KMS-11 (cell line): ENCODE data around the gene PALLD.

Experiments
- H2AFZ ChIP-seq: fragments of 200-600 bp; sonication (generic); 2 replicates; pipeline ENCODE4 v1.6.1; 2016; ENCODE audit warnings: antibody characterized with exemption, mixed run types, low read depth
- H3K27ac ChIP-seq: fragments of 200-600 bp; sonication (generic); 2 replicates; pipeline ENCODE4 v1.6.1; 2016; ENCODE audit warnings: mild to moderate bottlenecking, mixed run types
- H3K27me3 ChIP-seq: fragments of 200-600 bp; sonication (generic); 2 replicates; pipeline ENCODE4 v1.6.1; 2017; ENCODE audit warnings: mild to moderate bottlenecking, low read depth, mixed run types, moderate library complexity; ENCODE audit not compliant: insufficient read depth
- H3K36me3 ChIP-seq: fragments of 200-600 bp; sonication (generic); 2 replicates; pipeline ENCODE4 v1.6.1; 2017; ENCODE audit warnings: mild to moderate bottlenecking, mixed run types; ENCODE audit not compliant: insufficient read depth
- H3K4me1 ChIP-seq: fragments of 200-600 bp; sonication (generic); 2 replicates; pipeline ENCODE4 v1.6.1; 2016; ENCODE audit warnings: mild to moderate bottlenecking, low read depth, mixed run types; ENCODE audit not compliant: poor library complexity, severe bottlenecking
- H3K4me2 ChIP-seq: fragments of 200-600 bp; sonication (generic); 2 replicates; pipeline ENCODE4 v1.7.0; 2016; ENCODE audit warnings: mild to moderate bottlenecking, mixed run types
- H3K4me3 ChIP-seq: fragments of 200-600 bp; sonication (generic); IDR thresholded peaks from 2 replicates; pipeline ENCODE4 v1.6.1; 2017; ENCODE audit warnings: low read depth, low read length, mixed read lengths; ENCODE audit not compliant: insufficient read depth
- H3K79me2 ChIP-seq: fragments of 200-600 bp; sonication (generic); 2 replicates; pipeline ENCODE4 v1.6.1; 2016; ENCODE audit warnings: low read depth, mixed run types; ENCODE audit not compliant: insufficient read depth
- H3K9ac ChIP-seq: fragments of 200-600 bp; sonication (generic); 2 replicates; pipeline ENCODE4 v1.6.1; 2016; ENCODE audit warnings: mild to moderate bottlenecking, mixed run types
- H4K20me1 ChIP-seq: fragments of 200-600 bp; sonication (generic); 2 replicates; pipeline ENCODE4 v1.6.1; 2016; ENCODE audit warnings: mild to moderate bottlenecking, mixed run types; ENCODE audit not compliant: insufficient read depth
- TF ChIP-seq, protein P1 (sequence below): fragments of 200-600 bp; sonication (generic); conservative IDR thresholded peaks from 2 replicates; pipeline ENCODE4 v1.6.1; 2017; ENCODE audit warnings: low read depth, mild to moderate bottlenecking, antibody characterized with exemption, low read length, moderate library complexity, mixed read lengths

The PALLD gene

DNA sequence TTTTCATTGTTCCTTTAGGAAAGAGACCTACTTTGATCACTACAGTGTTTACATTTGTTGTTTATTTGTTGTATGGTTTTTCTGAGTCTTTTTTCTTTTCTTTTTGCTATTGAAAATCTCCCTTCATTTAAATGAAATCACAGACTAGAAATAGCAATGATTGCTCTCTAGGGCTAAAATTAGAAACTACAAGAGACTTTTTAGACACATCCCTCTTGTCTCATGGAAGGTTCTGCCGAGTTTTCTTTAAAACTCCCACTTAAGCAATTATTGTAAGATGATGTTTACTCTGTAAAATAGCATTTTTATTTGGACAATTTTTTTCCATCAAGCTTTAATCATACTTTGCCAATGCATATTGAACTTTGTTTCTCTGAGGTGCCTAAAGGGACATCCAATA, 136.6 kb downstream of the PALLD start:
- Histone ChIP-seq H3K27ac (peak overlapping the region; percentile 46; the same call in 1 of the 2 replicates), H3K27me3 (no peaks in the 10 kb centered on the region), H3K4me1 (peaks cover 81% of the 10 kb centered on the region), H3K9ac (no peak overlapping the region), H4K20me1 (no peaks in the 10 kb centered on the region), H3K36me3 (no peaks in the 10 kb centered on the region), H3K79me2 (no peaks in the 10 kb centered on the region), H3K4me2 (peak overlapping the region; percentile 67), H3K4me3 (no peak overlapping the region), H2AFZ (no peak overlapping the region)
- TF ChIP-seq, protein P1, sequence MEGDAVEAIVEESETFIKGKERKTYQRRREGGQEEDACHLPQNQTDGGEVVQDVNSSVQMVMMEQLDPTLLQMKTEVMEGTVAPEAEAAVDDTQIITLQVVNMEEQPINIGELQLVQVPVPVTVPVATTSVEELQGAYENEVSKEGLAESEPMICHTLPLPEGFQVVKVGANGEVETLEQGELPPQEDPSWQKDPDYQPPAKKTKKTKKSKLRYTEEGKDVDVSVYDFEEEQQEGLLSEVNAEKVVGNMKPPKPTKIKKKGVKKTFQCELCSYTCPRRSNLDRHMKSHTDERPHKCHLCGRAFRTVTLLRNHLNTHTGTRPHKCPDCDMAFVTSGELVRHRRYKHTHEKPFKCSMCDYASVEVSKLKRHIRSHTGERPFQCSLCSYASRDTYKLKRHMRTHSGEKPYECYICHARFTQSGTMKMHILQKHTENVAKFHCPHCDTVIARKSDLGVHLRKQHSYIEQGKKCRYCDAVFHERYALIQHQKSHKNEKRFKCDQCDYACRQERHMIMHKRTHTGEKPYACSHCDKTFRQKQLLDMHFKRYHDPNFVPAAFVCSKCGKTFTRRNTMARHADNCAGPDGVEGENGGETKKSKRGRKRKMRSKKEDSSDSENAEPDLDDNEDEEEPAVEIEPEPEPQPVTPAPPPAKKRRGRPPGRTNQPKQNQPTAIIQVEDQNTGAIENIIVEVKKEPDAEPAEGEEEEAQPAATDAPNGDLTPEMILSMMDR: no peak

DNA sequence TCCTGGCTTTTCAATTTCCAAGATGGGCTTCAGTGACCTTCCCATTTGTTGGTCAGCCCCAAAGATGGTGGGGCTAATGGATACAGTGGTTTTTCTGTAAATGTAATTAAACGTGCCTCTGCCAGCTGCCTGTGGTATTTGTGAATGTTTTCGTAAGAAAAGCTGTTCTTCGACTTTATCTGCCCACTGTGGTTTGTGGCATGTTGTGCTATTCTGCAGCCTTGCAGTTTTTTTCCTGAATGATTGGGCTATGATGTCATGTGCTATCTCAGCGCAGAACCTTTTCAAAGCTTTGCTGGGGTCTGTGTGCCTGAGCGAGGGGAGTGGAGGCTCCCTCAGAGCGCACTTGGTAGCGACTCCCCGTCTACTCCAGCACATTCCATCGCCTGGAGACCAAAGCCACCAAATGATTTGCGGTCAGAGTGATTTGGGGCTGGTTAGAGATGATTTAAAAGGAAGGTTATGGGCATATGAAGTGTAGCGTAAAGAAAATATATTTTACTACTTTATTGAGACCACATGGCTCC, 137.5 kb downstream of the PALLD start:
- peak overlapping the region; percentile 35; the same call in 1 of the 2 replicates for H3K9ac ChIP-seq
- no peaks in the 10 kb centered on the region for H3K79me2 ChIP-seq
- H2AFZ ChIP-seq: no peak overlapping the region
- peak overlapping the region; percentile 67 for H3K4me2 ChIP-seq
- TF ChIP-seq, protein P1: no peak
- no peaks in the 10 kb centered on the region for H3K36me3 ChIP-seq
- H3K27me3 ChIP-seq: no peaks in the 10 kb centered on the region
- no peaks in the 10 kb centered on the region for H4K20me1 ChIP-seq
- no peak overlapping the region for H3K4me3 ChIP-seq
- peak overlapping the region; percentile 46 for H3K27ac ChIP-seq
- H3K4me1 ChIP-seq: peaks cover 73% of the 10 kb centered on the region

DNA sequence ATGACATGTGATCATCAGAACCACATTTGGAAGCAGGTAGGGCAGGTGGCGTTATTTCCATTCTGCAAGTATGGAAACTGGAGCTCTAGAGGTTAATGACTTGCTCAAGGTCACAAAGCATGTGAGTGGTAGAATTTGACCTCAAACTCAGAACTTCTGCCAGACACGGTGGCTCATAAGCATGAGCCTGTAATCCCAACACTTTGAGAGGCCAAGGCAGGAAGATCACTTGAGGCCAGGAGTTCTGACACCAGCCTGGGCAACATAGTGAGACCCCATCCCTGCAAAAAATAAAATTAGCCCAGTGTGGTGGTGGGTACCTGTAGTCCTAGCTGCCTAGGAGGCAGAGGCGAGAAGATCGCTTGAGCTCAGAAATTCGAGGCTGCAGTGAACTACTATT, 139.2 kb downstream of the PALLD start:
- Histone ChIP-seq H3K27ac (no peak overlapping the region), H3K4me1 (peaks cover 64% of the 10 kb centered on the region), H3K36me3 (no peaks in the 10 kb centered on the region), H3K27me3 (no peaks in the 10 kb centered on the region), H3K79me2 (no peaks in the 10 kb centered on the region), H3K4me3 (no peak overlapping the region), H3K4me2 (no peak overlapping the region; the same call in 1 of the 2 replicates), H3K9ac (no peak overlapping the region), H4K20me1 (no peaks in the 10 kb centered on the region), H2AFZ (no peak overlapping the region)
- TF ChIP-seq, protein P1: no peak

DNA sequence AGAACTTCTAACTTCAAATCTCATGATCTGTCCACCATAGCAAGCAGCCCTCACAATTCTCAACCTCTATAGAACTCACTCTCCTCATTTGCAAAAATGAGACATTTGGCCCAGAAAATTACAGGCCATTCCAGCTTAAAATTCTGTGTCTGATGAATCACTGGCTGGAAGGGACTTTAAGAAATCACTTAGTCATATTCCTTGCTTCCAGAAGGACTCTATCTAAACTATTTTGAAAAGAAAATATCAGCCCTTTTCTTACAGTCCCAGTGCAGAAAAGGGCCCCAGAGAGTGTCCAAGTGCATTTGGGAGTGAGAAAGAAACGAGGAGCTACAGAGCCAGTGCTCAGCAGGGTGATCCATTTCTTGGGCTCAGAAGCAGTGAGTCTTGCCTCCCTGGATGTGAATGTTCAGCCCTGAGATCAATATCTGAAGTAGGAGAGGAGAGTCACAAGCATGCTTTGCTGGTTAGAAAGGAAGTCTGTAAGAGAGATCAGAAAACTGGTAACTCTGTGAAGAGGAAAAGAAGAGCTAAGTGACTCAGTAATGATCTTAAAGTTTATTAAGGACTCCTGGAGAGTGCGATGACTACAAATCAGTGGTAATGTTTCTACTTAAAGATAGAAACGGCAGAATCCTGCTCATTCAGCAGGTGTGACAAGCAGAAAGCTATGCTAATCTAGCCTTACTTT, 139.8 kb downstream of the PALLD start:
- Histone ChIP-seq H3K9ac (no peak overlapping the region), H3K4me2 (peak overlapping the region; percentile 3; the same call in 1 of the 2 replicates), H4K20me1 (no peaks in the 10 kb centered on the region), H3K27ac (0 out of 2 replicates have a peak overlapping the region, but pooled peaks have one; percentile 8), H3K36me3 (no peaks in the 10 kb centered on the region), H3K4me3 (no peak overlapping the region), H3K4me1 (peaks cover 64% of the 10 kb centered on the region), H2AFZ (no peak overlapping the region), H3K79me2 (no peaks in the 10 kb centered on the region), H3K27me3 (no peaks in the 10 kb centered on the region)
- TF ChIP-seq, protein P1: no peak
